UCSD-AML1 (cell line): ENCODE data around the gene RBP5.

Experiments
- DNase-seq: peaks from one replicate; lab custom pipeline; 2025; ENCODE audit not compliant: unreplicated experiment; lab: John Stamatoyannopoulos, UW

The RBP5 gene

GRCh38 chr12:7146228-7146627, 17.5 kb upstream of the RBP5 start:
- DNase-seq = no peak

DNA sequence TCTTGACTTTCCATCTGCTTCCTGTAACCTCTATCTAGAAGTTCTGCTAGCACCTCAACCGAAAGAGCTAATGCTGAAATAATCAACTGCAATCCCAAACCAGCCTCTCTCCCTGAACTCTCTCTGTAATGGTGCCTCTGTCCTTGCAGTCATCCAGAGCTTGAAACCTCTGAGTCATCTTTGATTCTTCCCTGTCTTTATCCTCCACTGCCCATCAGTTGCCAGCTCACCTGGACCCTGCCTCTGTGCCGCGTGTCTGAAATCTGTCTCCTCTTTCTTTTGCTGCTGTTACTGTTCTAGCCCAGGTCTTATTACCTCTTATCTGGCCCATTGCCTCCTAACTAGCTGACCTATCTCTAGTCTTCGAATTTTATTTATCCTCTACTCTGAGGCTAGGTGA, 17.0 kb upstream of the RBP5 start:
- no peak for DNase-seq

DNA sequence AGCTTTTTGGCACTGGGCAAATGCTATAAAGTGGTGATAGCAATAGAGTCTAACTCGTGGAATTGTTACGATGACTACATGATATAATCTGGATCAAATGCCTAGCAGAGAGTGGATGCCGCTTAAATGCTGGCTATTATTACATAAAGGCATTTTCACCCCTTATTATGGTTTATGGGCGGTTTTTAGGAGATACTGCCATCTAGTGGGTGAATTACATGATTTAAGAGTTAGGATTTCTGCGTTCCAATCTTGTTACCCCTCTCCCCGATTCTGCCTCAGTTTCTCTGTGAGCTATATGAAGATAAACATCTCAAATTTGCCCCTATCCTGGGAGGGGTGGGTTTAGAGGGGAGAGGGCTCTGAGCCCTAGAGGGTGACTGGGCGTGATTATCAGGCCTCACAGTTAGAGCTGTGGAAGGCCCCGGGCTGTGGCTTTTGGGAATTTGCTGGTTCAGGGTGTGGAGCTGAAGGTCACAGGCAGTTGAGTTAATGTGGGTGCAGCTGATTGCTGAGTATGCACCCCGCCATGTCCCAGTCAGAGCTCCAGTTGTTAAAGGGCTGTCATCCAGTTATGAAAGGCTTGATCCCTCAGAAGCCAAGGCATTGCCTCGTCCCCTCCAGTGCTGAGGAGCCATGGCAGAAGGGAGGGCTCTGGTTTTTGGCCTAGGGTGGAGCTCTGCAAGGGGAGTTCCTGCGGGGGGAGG, 15.9 kb upstream of the RBP5 start:
- DNase-seq = no peak

- DNase-seq = no peak
These were observed 14.9 kb upstream of the RBP5 start for GRCh38 chr12:7143564-7143963.

- DNase-seq = no peak
These were observed 14.2 kb upstream of the RBP5 start for GRCh38 chr12:7142809-7143465.

DNA sequence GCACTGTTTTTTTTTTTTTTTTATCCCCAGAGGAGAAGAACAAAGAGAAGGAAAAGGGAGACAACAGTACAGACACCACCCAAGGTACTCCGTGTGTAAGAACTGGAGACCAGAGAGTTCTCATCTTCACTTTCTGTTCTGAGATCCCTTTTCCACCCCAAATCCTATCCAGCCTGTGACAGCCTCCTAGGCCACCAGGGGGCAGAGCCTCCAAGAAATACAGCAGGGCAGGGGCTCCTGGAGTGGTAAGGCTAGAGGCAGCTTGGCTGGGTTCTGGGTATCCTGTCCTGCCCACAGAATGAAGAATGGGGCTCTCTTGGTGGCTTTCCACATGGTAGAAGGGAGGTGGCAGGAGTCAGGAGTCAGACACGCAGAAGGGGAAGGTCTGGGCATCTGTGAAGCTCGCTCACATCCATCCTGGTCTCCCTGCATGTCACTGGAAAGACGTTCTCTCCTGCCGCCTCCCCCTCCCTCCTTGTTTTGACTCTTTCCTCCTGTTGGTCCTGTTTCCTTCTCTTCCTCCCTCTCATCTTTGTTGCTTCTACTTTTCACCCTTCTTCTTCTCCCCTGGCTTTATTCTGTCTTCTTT, 13.5 kb upstream of the RBP5 start:
- peak; percentile 58 for DNase-seq

DNA sequence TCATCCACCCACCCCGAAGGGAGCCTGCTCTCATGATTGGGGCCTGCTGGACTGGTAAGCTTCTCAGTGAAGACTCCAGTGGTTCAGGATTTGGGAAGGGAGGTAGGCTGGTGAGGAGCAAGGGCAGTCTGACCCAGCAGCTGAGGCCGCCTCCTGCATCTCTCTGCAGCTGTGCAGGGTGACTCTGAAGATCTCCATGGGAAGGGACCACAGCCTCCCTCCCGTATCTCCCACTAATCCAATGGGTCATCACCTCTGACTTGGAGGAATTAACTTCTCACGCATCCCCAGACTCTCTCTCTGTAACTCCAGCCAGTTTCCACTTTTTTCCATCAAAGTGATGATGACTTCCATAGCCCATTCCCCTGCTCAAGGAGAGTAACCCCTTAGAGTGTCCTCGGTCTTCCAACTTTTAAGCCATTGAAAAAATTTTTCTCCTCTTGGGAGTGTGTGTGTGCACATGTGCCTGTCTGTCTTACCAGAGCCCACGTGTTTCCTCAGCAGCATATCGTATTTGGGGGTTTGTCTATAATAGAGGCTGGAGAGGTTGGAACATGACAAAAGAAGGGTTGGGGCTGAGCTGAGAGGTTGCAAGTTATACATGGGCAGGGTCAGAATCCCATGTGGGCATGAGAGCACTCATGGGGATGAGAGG, 12.8 kb upstream of the RBP5 start:
- DNase-seq = no peak

GRCh38 chr12:7139200-7139599, 10.5 kb upstream of the RBP5 start:
- DNase-seq = no peak

DNA sequence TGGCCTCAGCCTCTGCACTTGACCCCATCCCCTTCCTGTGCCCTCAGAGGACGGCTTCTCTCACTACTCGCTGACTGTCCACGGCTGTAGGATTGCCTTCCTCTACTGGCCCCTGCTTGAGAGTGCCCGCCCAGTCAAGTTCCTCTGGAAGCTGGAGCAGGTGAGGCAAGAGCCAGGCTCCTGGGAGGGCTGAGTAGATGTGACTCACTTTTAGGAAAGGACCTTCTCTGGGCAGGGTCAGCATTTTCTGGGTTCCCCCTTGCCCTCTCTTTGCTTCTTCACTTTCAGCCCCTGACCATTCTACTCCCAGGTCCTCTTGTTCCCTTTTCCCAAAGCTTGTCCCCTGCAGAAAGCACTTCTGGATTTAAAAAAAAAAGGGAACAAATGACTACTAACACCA, 9.2 kb upstream of the RBP5 start:
- DNase-seq = no peak

- no peak for DNase-seq
These were observed 8.0 kb upstream of the RBP5 start for GRCh38 chr12:7136676-7137075.

GRCh38 chr12:7136071-7136470, 7.4 kb upstream of the RBP5 start:
- DNase-seq = no peak

DNA sequence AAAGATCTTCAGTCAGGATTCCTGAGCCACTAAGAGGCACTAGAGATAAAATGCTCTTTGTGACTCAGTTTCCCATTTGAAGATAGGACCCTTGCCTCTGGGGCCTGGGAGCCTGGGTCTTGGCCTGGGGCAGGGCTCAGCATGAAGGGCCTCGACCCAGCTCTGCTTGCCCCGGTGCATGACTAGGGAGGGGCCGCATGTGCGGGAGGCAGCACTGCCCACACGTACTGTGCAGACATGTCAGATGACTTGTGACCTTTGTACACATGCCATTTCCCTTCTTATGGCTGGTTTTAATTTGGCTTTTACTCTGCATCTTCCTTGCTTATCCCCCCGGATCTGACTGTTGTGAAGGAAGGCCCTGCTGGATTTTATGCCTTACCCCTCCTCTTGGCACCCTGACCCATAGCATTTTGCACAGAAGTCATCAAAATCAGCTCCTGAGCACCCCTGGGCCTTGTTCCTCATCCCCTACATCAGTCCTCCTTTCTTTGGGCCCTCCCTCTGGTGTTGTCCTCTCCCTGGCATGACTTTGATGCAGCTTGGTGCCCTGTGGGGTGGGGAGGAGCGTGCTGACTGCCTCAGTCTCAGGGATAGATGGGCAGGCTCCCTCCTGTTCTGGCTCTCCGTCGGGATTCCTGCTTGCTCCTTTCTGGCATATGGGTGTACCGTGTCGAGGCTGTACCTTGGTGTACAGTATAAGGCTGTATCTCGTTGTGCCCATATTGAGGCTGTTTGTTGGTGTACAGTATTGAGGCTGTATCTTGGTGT, 5.9 kb upstream of the RBP5 start:
- no peak for DNase-seq

GRCh38 chr12:7131502-7131866, 2.8 kb upstream of the RBP5 start:
- DNase-seq = peak; percentile 75

- DNase-seq = peak; percentile 71
These were observed 2.2 kb upstream of the RBP5 start for GRCh38 chr12:7130701-7131501.

DNA sequence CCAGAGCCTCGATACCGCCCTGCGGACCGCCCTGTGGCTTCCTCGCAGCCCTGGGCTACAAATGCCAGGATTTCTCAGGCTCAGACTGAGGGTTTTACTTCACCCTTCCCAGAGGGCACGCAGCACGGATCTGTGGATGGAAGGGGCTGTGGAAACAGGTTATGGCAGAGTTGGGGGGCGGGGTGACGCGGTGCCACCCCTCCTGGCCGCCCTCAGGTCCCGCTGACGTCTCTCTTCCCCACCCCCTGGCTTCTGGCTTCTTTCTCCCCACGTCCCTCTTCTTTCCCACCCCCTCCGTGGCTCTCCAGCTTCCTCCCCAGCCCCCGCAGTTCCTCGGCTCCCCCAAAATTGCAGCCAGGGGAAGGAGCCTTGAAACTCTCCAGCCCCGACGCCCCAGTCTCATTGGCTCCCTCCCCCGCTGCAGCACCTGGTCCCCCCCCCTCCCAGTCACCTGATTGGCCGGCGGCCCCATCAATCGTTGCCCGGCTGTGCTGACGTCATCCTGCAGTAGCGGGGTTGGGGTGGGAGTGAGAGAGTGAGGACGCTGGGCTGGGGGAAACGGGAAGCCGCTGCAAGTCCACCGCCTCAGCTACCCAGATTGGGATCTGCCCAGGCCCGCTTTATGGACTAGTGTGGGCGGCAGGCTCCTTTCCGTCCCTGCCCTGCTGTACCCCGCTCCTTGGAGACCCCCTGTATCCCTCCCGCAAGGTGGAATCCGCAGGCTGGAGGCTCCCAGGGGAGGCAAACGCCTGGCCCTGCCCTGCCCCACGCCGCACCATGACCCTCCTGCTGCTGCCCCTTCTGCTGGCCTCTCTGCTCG, 1.4 kb upstream of the RBP5 start, which contains the start of gene CLSTN3:
Gene CLSTN3 (plus strand): TSS at position 500 of the 820 bp plus-strand sequence. CDS start 278 bp downstream, at position 778.
- peak; percentile 72 for DNase-seq

GRCh38 chr12:7129287-7129871, 690 bp upstream of the RBP5 start:
- DNase-seq = no peak

GRCh38 chr12:7127916-7128626, 618 bp downstream of the RBP5 start:
- DNase-seq = no peak

DNA sequence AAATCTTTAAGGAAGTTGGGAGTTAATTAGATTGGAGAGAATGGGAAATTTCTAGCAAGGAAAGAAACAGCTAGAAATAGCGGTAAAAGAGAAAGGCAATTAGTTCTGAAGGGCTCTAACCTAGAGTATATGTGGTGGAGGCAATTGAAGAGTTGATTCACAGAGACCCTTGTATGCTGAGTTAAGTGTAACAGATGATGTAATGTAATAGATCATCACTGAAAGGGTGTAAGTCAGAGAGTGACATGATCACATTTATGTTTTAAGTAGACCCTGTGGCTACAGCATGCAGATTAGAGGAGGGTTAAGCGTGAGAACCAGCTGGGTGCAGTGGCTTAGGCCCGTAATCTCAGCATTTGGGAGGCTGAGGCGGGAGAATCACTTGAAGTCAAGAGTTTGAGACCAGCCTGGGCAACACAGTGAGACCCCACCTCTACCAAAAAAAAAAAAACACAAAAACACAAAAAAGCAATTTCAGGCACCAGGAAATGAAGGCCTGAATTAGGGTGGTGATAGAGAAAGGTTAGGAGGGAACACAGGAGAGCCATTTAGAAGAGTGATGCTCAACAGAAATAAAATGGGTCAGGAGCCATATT, 3.0 kb downstream of the RBP5 start:
- no peak for DNase-seq
